H9 (cell line): ENCODE measurements around the gene IL1RL1. TPM values are rescaled to one million over a fixed set of nuclear protein-coding genes. Genes with fewer than 3 reads are reported as not detected.

Source experiments
- DNase-seq: peaks from one replicate; pipeline ENCODE4 v3.0.0-alpha.2; 2017
- H2AFZ ChIP-seq: one replicate; pipeline ENCODE4 v1.6.1; 2013; ENCODE audit warnings: mild to moderate bottlenecking, low read length, control low read depth, moderate library complexity
- H2AK5ac ChIP-seq: 2 replicates; pipeline ENCODE4 v1.6.1; 2013; ENCODE audit warnings: low read length, control low read depth, mixed read lengths; ENCODE audit not compliant: insufficient read length
- H2BK120ac ChIP-seq: one replicate; pipeline ENCODE4 v1.6.1; 2013; ENCODE audit warnings: low read depth, mild to moderate bottlenecking, low read length, control low read depth, inconsistent platforms; ENCODE audit not compliant: poor library complexity, severe bottlenecking
- H2BK12ac ChIP-seq: 2 replicates; pipeline ENCODE4 v1.6.1; 2013; ENCODE audit warnings: low read length, control low read depth, mixed read lengths, low read depth; ENCODE audit not compliant: insufficient read length
- H2BK15ac ChIP-seq: 2 replicates; pipeline ENCODE4 v1.6.1; 2013; ENCODE audit warnings: low read depth, low read length, control low read depth
- H2BK20ac ChIP-seq: one replicate; pipeline ENCODE4 v1.6.1; 2013; ENCODE audit warnings: low read depth, mild to moderate bottlenecking, low read length, control low read depth, inconsistent platforms; ENCODE audit not compliant: poor library complexity, severe bottlenecking
- H2BK5ac ChIP-seq: 2 replicates; pipeline ENCODE4 v1.6.1; 2013; ENCODE audit warnings: low read length, control low read depth, mixed read lengths; ENCODE audit not compliant: insufficient read length
- H3K14ac ChIP-seq: 2 replicates; pipeline ENCODE4 v1.6.1; 2013; ENCODE audit warnings: low read length, control low read depth; ENCODE audit not compliant: insufficient read depth
- H3K18ac ChIP-seq: 2 replicates; pipeline ENCODE4 v1.6.1; 2013; ENCODE audit warnings: low read depth, mild to moderate bottlenecking, mixed read lengths, low read length, control low read depth; ENCODE audit not compliant: insufficient read length
- H3K23ac ChIP-seq: 2 replicates; pipeline ENCODE4 v1.6.1; 2013; ENCODE audit warnings: low read length, control low read depth, mixed read lengths, low read depth; ENCODE audit not compliant: insufficient read length
- H3K23me2 ChIP-seq: 2 replicates; pipeline ENCODE4 v1.6.1; 2013; ENCODE audit warnings: low read depth, mild to moderate bottlenecking, mixed read lengths, low read length, control low read depth; ENCODE audit not compliant: insufficient read length, poor library complexity, severe bottlenecking
- H3K27ac ChIP-seq: 2 replicates; pipeline ENCODE4 v1.5.1; 2013; ENCODE audit warnings: low read length, control low read depth, mixed read lengths, low read depth; ENCODE audit not compliant: insufficient read length
- H3K27me3 ChIP-seq: 2 replicates; pipeline ENCODE4 v1.6.1; 2013; ENCODE audit warnings: low read length, control low read depth, inconsistent platforms; ENCODE audit not compliant: insufficient read depth
- H3K4ac ChIP-seq: 2 replicates; pipeline ENCODE4 v1.6.1; 2013; ENCODE audit warnings: low read depth, mild to moderate bottlenecking, control low read depth, inconsistent platforms, low read length, moderate library complexity
- H3K4me1 ChIP-seq: 2 replicates; pipeline ENCODE4 v1.6.1; 2013; ENCODE audit warnings: low read length, control low read depth, inconsistent platforms; ENCODE audit not compliant: insufficient read depth
- H3K4me2 ChIP-seq: 2 replicates; pipeline ENCODE4 v1.6.1; 2013; ENCODE audit warnings: low read length, control low read depth, mixed read lengths; ENCODE audit not compliant: insufficient read length, insufficient read depth
- H3K56ac ChIP-seq: 2 replicates; pipeline ENCODE4 v1.6.1; 2013; ENCODE audit warnings: low read depth, mild to moderate bottlenecking, mixed read lengths, low read length, control low read depth; ENCODE audit not compliant: insufficient read length
- H3K79me1 ChIP-seq: 2 replicates; pipeline ENCODE4 v1.6.1; 2013; ENCODE audit warnings: low read depth, mild to moderate bottlenecking, moderate library complexity, low read length, control low read depth, inconsistent platforms; ENCODE audit not compliant: insufficient read depth, poor library complexity, severe bottlenecking
- H3K79me2 ChIP-seq: 2 replicates; pipeline ENCODE4 v1.6.1; 2013; ENCODE audit warnings: low read length, control low read depth, inconsistent platforms; ENCODE audit not compliant: insufficient read depth
- H3K9ac ChIP-seq: 2 replicates; pipeline ENCODE4 v1.6.1; 2013; ENCODE audit warnings: low read length, control low read depth, mixed read lengths; ENCODE audit not compliant: insufficient read length; ENCODE audit errors: extremely low read depth
- H3K9me3 ChIP-seq: one replicate; pipeline ENCODE4 v1.6.1; 2013; ENCODE audit warnings: low read depth, low read length, inconsistent platforms; ENCODE audit not compliant: control insufficient read depth
- H3T11ph ChIP-seq: one replicate; pipeline ENCODE4 v1.6.1; 2013; ENCODE audit warnings: mild to moderate bottlenecking, low read length, control low read depth, inconsistent platforms
- H4K20me1 ChIP-seq: one replicate; pipeline ENCODE4 v1.6.1; 2013; ENCODE audit not compliant: control insufficient read depth, insufficient read length, insufficient read depth
- H4K5ac ChIP-seq: 2 replicates; pipeline ENCODE4 v1.6.1; 2013; ENCODE audit warnings: low read depth, mild to moderate bottlenecking, mixed read lengths, low read length, control low read depth; ENCODE audit not compliant: insufficient read length
- H4K8ac ChIP-seq: replicated peaks from 2 replicates; pipeline ENCODE4 v1.6.1; 2013; ENCODE audit warnings: low read length, control low read depth, mixed read lengths, low read depth; ENCODE audit not compliant: insufficient read length
- H4K91ac ChIP-seq: 2 replicates; pipeline ENCODE4 v1.6.1; 2013; ENCODE audit warnings: low read depth, mild to moderate bottlenecking, moderate library complexity, mixed read lengths, low read length, control low read depth; ENCODE audit not compliant: insufficient read length
- H3K27ac Mint-ChIP-seq, 3 experiments: 2 replicates in 2 of 3; 3 replicates in 1 of 3; pipeline ENCODE4 v1.8.0; 2020 to 2021; ENCODE audit warnings: mixed read lengths in 3 of 3, mild to moderate bottlenecking in 1 of 3, moderate library complexity in 1 of 3
- H3K27me3 Mint-ChIP-seq: 2 replicates; pipeline ENCODE4 v1.8.0; 2021; ENCODE audit warnings: low read depth, mild to moderate bottlenecking, moderate library complexity, mixed read lengths
- H3K36me3 Mint-ChIP-seq, 3 experiments: 2 replicates in 2 of 3; 3 replicates in 1 of 3; pipeline ENCODE4 v1.8.0; 2020 to 2021; ENCODE audit warnings: low read depth in 3 of 3, mixed read lengths in 3 of 3; ENCODE audit not compliant: insufficient read depth in 1 of 3
- H3K4me1 Mint-ChIP-seq, 2 experiments: 2 replicates each; pipeline ENCODE4 v1.8.0; 2020; ENCODE audit warnings: mixed read lengths in 2 of 2
- H3K4me3 Mint-ChIP-seq, 2 experiments: 2 replicates in 1 of 2; 3 replicates in 1 of 2; pipeline ENCODE4 v1.8.0; 2020 to 2021; ENCODE audit warnings: mild to moderate bottlenecking in 2 of 2, mixed read lengths in 2 of 2, moderate library complexity in 1 of 2
- H3K9me3 Mint-ChIP-seq, 2 experiments: 2 replicates in 1 of 2; 3 replicates in 1 of 2; pipeline ENCODE4 v1.8.0; 2020; ENCODE audit warnings: mild to moderate bottlenecking in 2 of 2, mixed read lengths in 2 of 2, moderate library complexity in 1 of 2
- WGBS: extraction: QIAGEN DNeasy Blood & Tissue Kit; methylation state at CpG from one replicate; pipeline ENCODE4 v1.1.7; 2013; ENCODE audit warnings: missing lambda C conversion rate, low lambda C conversion rate, mixed read lengths; ENCODE audit not compliant: insufficient read length; ENCODE audit errors: extremely low coverage; 5-methylcytosine and 5-hydroxymethylcytosine counted together
- total RNA-seq: library from RNA; stranded (reverse); gene quantifications from 2 replicates; pipeline ENCODE4 v1.2.1, GENCODE V29; 2021
- TF ChIP-seq, protein P1 (sequence below): fragments of 200-600 bp; sonication (generic); conservative IDR thresholded peaks from 3 replicates; pipeline ENCODE4 v1.8.0; 2021; ENCODE audit warnings: antibody characterized with exemption, mild to moderate bottlenecking

The IL1RL1 gene
- total RNA-seq, 1 experiment from 2014 or later, result not detected

GRCh38 chr2:102345329-102345920 is 34.1 kb downstream of the IL1RL1 start:
- Histone ChIP-seq H3K23ac (no peak overlapping the region), H3K14ac (no peak overlapping the region), H3K79me1 (no peaks in the 10 kb centered on the region), H4K20me1 (no peaks in the 10 kb centered on the region), H2AK5ac (no peak overlapping the region), H2BK120ac (no peak overlapping the region), H3K18ac (no peak overlapping the region), H4K5ac (no peak overlapping the region), H3K27ac (no peak overlapping the region), H4K91ac (no peak overlapping the region), H2BK5ac (no peak overlapping the region), H2AFZ (no peak overlapping the region), H3K4me1 (no peaks in the 10 kb centered on the region), H3K27me3 (no peaks in the 10 kb centered on the region), H3K23me2 (no peaks in the 10 kb centered on the region), H2BK20ac (no peak overlapping the region), H3K79me2 (no peaks in the 10 kb centered on the region), H3K4ac (no peak overlapping the region), H3K9me3 (no peaks in the 10 kb centered on the region), H3K9ac (no peak overlapping the region), H2BK12ac (no peak overlapping the region), H2BK15ac (no peak overlapping the region), H3K56ac (no peak overlapping the region), H3T11ph (no peak overlapping the region), H4K8ac (no peak overlapping the region), H3K4me2 (no peak overlapping the region)
- H3K36me3 Mint-ChIP-seq, result no peaks in the 10 kb centered on the region
- H3K27ac Mint-ChIP-seq, result no peak overlapping the region
- H3K9me3 Mint-ChIP-seq, result no peaks in the 10 kb centered on the region
- WGBS, result no CpG with 5 or more reads among the region's 4 CpGs
- no peak overlapping the region for H3K4me3 Mint-ChIP-seq
- no peaks in the 10 kb centered on the region for H3K4me1 Mint-ChIP-seq
- H3K27me3 Mint-ChIP-seq, result 0 out of 2 replicates have a peak, but pooled peaks cover under 1% of the 10 kb centered on the region
- TF ChIP-seq, protein P1, sequence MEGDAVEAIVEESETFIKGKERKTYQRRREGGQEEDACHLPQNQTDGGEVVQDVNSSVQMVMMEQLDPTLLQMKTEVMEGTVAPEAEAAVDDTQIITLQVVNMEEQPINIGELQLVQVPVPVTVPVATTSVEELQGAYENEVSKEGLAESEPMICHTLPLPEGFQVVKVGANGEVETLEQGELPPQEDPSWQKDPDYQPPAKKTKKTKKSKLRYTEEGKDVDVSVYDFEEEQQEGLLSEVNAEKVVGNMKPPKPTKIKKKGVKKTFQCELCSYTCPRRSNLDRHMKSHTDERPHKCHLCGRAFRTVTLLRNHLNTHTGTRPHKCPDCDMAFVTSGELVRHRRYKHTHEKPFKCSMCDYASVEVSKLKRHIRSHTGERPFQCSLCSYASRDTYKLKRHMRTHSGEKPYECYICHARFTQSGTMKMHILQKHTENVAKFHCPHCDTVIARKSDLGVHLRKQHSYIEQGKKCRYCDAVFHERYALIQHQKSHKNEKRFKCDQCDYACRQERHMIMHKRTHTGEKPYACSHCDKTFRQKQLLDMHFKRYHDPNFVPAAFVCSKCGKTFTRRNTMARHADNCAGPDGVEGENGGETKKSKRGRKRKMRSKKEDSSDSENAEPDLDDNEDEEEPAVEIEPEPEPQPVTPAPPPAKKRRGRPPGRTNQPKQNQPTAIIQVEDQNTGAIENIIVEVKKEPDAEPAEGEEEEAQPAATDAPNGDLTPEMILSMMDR, result no peak
- no peak for DNase-seq
